ENCODE measurements around the gene HIGD2A. TPM values are rescaled to one million over a fixed set of nuclear protein-coding genes. Genes with fewer than 3 reads are reported as not detected.

The HIGD2A gene
- total and polyA plus RNA-seq, 2 of the 13 experiments (the other 11 are each of a cell fraction or from before 2014, with no cell fraction given), result 89.2 to 146 TPM

GRCh38 chr5:176426876-176427275 lies 38.3 kb downstream of the HIGD2A start:
- 37% methylated on average over 1 of the region's 1 CpG for WGBS (ENCODE audit: low lambda C conversion rate)
- H3K27me3 ChIP-seq (ENCODE audit: control insufficient read depth in 1 of 2, insufficient read depth in 2 of 2, low read length in 2 of 2), result no peaks in the 10 kb centered on the region
- H3K9me3 ChIP-seq (ENCODE audit: low read length), result no peaks in the 10 kb centered on the region
- intact Hi-C loops (cut with micrococcal nuclease; ENCODE audit: unreplicated experiment) (no loop called here), in situ Hi-C loops (cut with HindIII; ENCODE audit: extremely low pct_ligation_motif_present, low pct_unique_long_range_greater_than_20kb) (loop anchor here (25.0 kb wide), 1 partner anchor 565 kb away; the partner anchor contains the start of gene CPLX2)
- CTCF ChIA-PET (ENCODE audit: low intra/inter-chr PET ratio, low total read pairs), result no interaction called here
- no peak overlapping the region for H3K27ac ChIP-seq (ENCODE audit: extremely low read length, insufficient read depth, low read length)
- TF ChIP-seq CEBPB (IDR thresholded peaks at IDR 0.05; ENCODE audit: borderline replicate concordance, low read depth, low read length), result no peak
- TF ChIP-seq ZNF878 (CRISPR knock-in tag; IDR thresholded peaks at IDR 0.05), result no peak
- TF ChIP-seq ZNF770 (CRISPR knock-in tag; IDR thresholded peaks at IDR 0.05), result no peak
- TF ChIP-seq KDM5A (IDR thresholded peaks at IDR 0.05; ENCODE audit: borderline replicate concordance, low read length), result no peak
- TF ChIP-seq AGO1 (IDR thresholded peaks at IDR 0.05; ENCODE audit: low read depth, low read length, poor library complexity, severe bottlenecking), result no peak
- TF ChIP-seq KLF9 (CRISPR knock-in tag; IDR thresholded peaks at IDR 0.05; ENCODE audit: low read depth), result no peak
- TF ChIP-seq ZBTB1 (CRISPR knock-in tag; IDR thresholded peaks at IDR 0.05; ENCODE audit: borderline replicate concordance), result no peak
- TF ChIP-seq RFXAP (CRISPR knock-in tag; IDR thresholded peaks at IDR 0.05; ENCODE audit: borderline replicate concordance), result no peak
- no peak for TF ChIP-seq ZBTB37 (CRISPR knock-in tag; IDR thresholded peaks at IDR 0.05)
- no peak for TF ChIP-seq ZNF451 (CRISPR knock-in tag; IDR thresholded peaks at IDR 0.05)
- no peak for TF ChIP-seq MTF2 (CRISPR knock-in tag; IDR thresholded peaks at IDR 0.05; ENCODE audit: borderline replicate concordance)
- TF ChIP-seq ZNF549 (CRISPR knock-in tag; IDR thresholded peaks at IDR 0.05), result no peak
- TF ChIP-seq CBFB (CRISPR knock-in tag; IDR thresholded peaks at IDR 0.05), result no peak
- TF ChIP-seq ZNF766 (CRISPR knock-in tag; IDR thresholded peaks at IDR 0.05; ENCODE audit: borderline replicate concordance), result no peak
- TF ChIP-seq ZNF619 (CRISPR knock-in tag; IDR thresholded peaks at IDR 0.05), result no peak
- no peak for TF ChIP-seq MLLT10 (CRISPR knock-in tag; IDR thresholded peaks at IDR 0.05)
- no peak for TF ChIP-seq RBM39 (IDR thresholded peaks at IDR 0.05; ENCODE audit: low read depth, low read length, poor library complexity, severe bottlenecking)
- TF ChIP-seq ZNF574 (CRISPR knock-in tag; IDR thresholded peaks at IDR 0.05), result no peak
- H3K4me1 ChIP-seq (ENCODE audit: insufficient read depth, low read length), result peaks cover 23% of the 10 kb centered on the region
- H3K4me3 ChIP-seq (replicated peaks in 1 of 3; ENCODE audit: insufficient read depth in 1 of 3, low read depth in 2 of 3, low read length in 3 of 3), result no peak overlapping the region
- H3K9ac ChIP-seq (ENCODE audit: insufficient read depth, low read depth, low read length), result no peak overlapping the region
- no peaks in the 10 kb centered on the region for H3K36me3 ChIP-seq (replicated peaks in 1 of 2; ENCODE audit: control insufficient read depth in 1 of 2, insufficient read depth in 2 of 2, low read length in 2 of 2)
- POLR2A ChIA-PET, result no interaction called here
- BruUV-seq (replicated peaks), result no TSS peak
- no peak overlapping the region for H3K4me2 ChIP-seq (ENCODE audit: low read depth, low read length)
- no peak overlapping the region for H2AFZ ChIP-seq (ENCODE audit: low read length)
- H4K20me1 ChIP-seq (ENCODE audit: insufficient read depth, low read length), result no peaks in the 10 kb centered on the region
- FAIRE-seq (no peak), DNase-seq (ENCODE audit: low spot score) (no peak), ATAC-seq (no peak)
- no peaks in the 10 kb centered on the region for H3K79me2 ChIP-seq (ENCODE audit: insufficient read depth, low read length)

Data from HepG2 (cell line).